Activated T-helper 2 cell treated with anti-CD3 and anti-CD28 coated beads, Interferon-gamma antibody, Interleukin-2, Interleukin-4, amounts not matched to agents 10 μg/mL and 5 μg/mL and 100 μg/mL, durations not matched to agents 14 hours and 24 hours and 36 hours (primary cell): ENCODE measurements around the gene CALHM2. TPM values are rescaled to one million over a fixed set of nuclear protein-coding genes. Genes with fewer than 3 reads are reported as not detected.
A peak's percentile ranks its signal among the peaks of the same experiment; 100 is the strongest.

Experiments
- DNase-seq: peaks from one replicate; pipeline ENCODE4 v3.0.0; 2021; ENCODE audit warnings: low spot score
- H3K27ac Mint-ChIP-seq: one replicate; pipeline ENCODE4 v1.8.0; 2021; ENCODE audit warnings: mixed read lengths
- H3K27me3 Mint-ChIP-seq: one replicate; pipeline ENCODE4 v1.8.0; 2021; ENCODE audit warnings: low read depth, mixed read lengths
- H3K36me3 Mint-ChIP-seq: one replicate; pipeline ENCODE4 v1.8.0; 2021; ENCODE audit warnings: low read depth, mixed read lengths
- H3K4me1 Mint-ChIP-seq: one replicate; pipeline ENCODE4 v1.8.0; 2021; ENCODE audit warnings: low read depth, mixed read lengths
- H3K4me3 Mint-ChIP-seq: one replicate; pipeline ENCODE4 v1.8.0; 2021; ENCODE audit warnings: low read depth, mild to moderate bottlenecking, moderate library complexity, mixed read lengths
- H3K9me3 Mint-ChIP-seq: one replicate; pipeline ENCODE4 v1.8.0; 2021; ENCODE audit warnings: mixed read lengths
- intact Hi-C: fragments of 100-400 bp; cut with micrococcal nuclease; formaldehyde crosslinking; loops from one replicate; pipeline ENCODE4 v1.15.1; 2023
- total RNA-seq: library from RNA; stranded (reverse); gene quantifications from 2 replicates; pipeline ENCODE4 v1.2.3, GENCODE V29; 2022

The CALHM2 gene
- total RNA-seq, 1 donor from 2014 or later: 21.1 TPM

GRCh38 chr10:103470761-103471653, 18.8 kb upstream of the CALHM2 start:
- peak overlapping the region; percentile 46 for H3K4me3 Mint-ChIP-seq
- peaks cover 3% of the 10 kb centered on the region for H3K36me3 Mint-ChIP-seq
- no peaks in the 10 kb centered on the region for H3K9me3 Mint-ChIP-seq
- H3K27ac Mint-ChIP-seq: peak overlapping the region; percentile 92
- no peaks in the 10 kb centered on the region for H3K27me3 Mint-ChIP-seq
- peak; percentile 76 for DNase-seq
- intact Hi-C loops: loop anchor here (1.0 kb wide), 1 partner anchor 20 kb away; no protein-coding TSS in a partner anchor
- H3K4me1 Mint-ChIP-seq: peaks cover 45% of the 10 kb centered on the region

GRCh38 chr10:103469201-103469600, 17.0 kb upstream of the CALHM2 start:
- no peaks in the 10 kb centered on the region for H3K27me3 Mint-ChIP-seq
- intact Hi-C loops: no loop called here
- H3K36me3 Mint-ChIP-seq: peaks cover 3% of the 10 kb centered on the region
- no peak for DNase-seq
- H3K4me3 Mint-ChIP-seq: no peak overlapping the region
- H3K9me3 Mint-ChIP-seq: no peaks in the 10 kb centered on the region
- H3K4me1 Mint-ChIP-seq: peaks cover 45% of the 10 kb centered on the region
- H3K27ac Mint-ChIP-seq: no peak overlapping the region

GRCh38 chr10:103467406-103467805, 15.2 kb upstream of the CALHM2 start:
- peaks cover 3% of the 10 kb centered on the region for H3K36me3 Mint-ChIP-seq
- H3K9me3 Mint-ChIP-seq: no peaks in the 10 kb centered on the region
- intact Hi-C loops: no loop called here
- no peak overlapping the region for H3K27ac Mint-ChIP-seq
- H3K27me3 Mint-ChIP-seq: peaks cover 2% of the 10 kb centered on the region
- no peak for DNase-seq
- H3K4me3 Mint-ChIP-seq: no peak overlapping the region
- peaks cover 37% of the 10 kb centered on the region for H3K4me1 Mint-ChIP-seq

- Mint-ChIP-seq H3K36me3 (peaks cover 3% of the 10 kb centered on the region), H3K9me3 (no peaks in the 10 kb centered on the region), H3K4me1 (peaks cover 31% of the 10 kb centered on the region), H3K27ac (no peak overlapping the region), H3K27me3 (peaks cover 2% of the 10 kb centered on the region), H3K4me3 (no peak overlapping the region)
- no peak for DNase-seq
- intact Hi-C loops: no loop called here
Observed at GRCh38 chr10:103466734-103467133, 14.6 kb upstream of the CALHM2 start.

- Mint-ChIP-seq H3K36me3 (peaks cover 3% of the 10 kb centered on the region), H3K27me3 (peaks cover 2% of the 10 kb centered on the region), H3K9me3 (no peaks in the 10 kb centered on the region), H3K27ac (no peak overlapping the region), H3K4me3 (no peak overlapping the region), H3K4me1 (peaks cover 24% of the 10 kb centered on the region)
- DNase-seq: no peak
- intact Hi-C loops: no loop called here
Observed at GRCh38 chr10:103465411-103466179, 13.4 kb upstream of the CALHM2 start.

GRCh38 chr10:103463499-103463898, 11.3 kb upstream of the CALHM2 start:
- intact Hi-C loops: no loop called here
- Mint-ChIP-seq H3K36me3 (no peaks in the 10 kb centered on the region), H3K4me1 (peaks cover 17% of the 10 kb centered on the region), H3K27ac (no peak overlapping the region), H3K9me3 (no peaks in the 10 kb centered on the region), H3K27me3 (peaks cover 2% of the 10 kb centered on the region), H3K4me3 (no peak overlapping the region)
- DNase-seq: no peak

- intact Hi-C loops: no loop called here
- Mint-ChIP-seq H3K27ac (no peak overlapping the region), H3K27me3 (peaks cover 2% of the 10 kb centered on the region), H3K4me3 (no peak overlapping the region), H3K9me3 (no peaks in the 10 kb centered on the region), H3K4me1 (peaks cover 11% of the 10 kb centered on the region), H3K36me3 (no peaks in the 10 kb centered on the region)
- no peak for DNase-seq
Observed at GRCh38 chr10:103459615-103460014, 7.4 kb upstream of the CALHM2 start.

- intact Hi-C loops: no loop called here
- no peak within 1 kb of the TSS for H3K4me3 Mint-ChIP-seq
- H3K9me3 Mint-ChIP-seq: no peaks in the 10 kb centered on the region
- peaks cover 12% of the 10 kb centered on the region for H3K4me1 Mint-ChIP-seq
- peak within 1 kb of the TSS; percentile 29 for H3K27ac Mint-ChIP-seq
- H3K36me3 Mint-ChIP-seq: no peaks in the 10 kb centered on the region
- DNase-seq: no peak
- peaks cover 2% of the 10 kb centered on the region for H3K27me3 Mint-ChIP-seq
Observed at GRCh38 chr10:103458720-103459119, 6.5 kb upstream of the CALHM2 start, which contains the start of gene CALHM1. CALHM1 (minus strand) TSS chr10:103458900; CDS start chr10:103458751, 149 bp downstream.

- H3K4me3 Mint-ChIP-seq: no peak overlapping the region
- peaks cover 18% of the 10 kb centered on the region for H3K4me1 Mint-ChIP-seq
- no peak overlapping the region for H3K27ac Mint-ChIP-seq
- no peak for DNase-seq
- H3K27me3 Mint-ChIP-seq: no peaks in the 10 kb centered on the region
- intact Hi-C loops: no loop called here
- no peaks in the 10 kb centered on the region for H3K36me3 Mint-ChIP-seq
- no peaks in the 10 kb centered on the region for H3K9me3 Mint-ChIP-seq
Observed at GRCh38 chr10:103457896-103458583, 5.9 kb upstream of the CALHM2 start.

- peak overlapping the region; percentile 58 for H3K27ac Mint-ChIP-seq
- H3K9me3 Mint-ChIP-seq: no peaks in the 10 kb centered on the region
- H3K4me3 Mint-ChIP-seq: no peak overlapping the region
- DNase-seq: no peak
- H3K27me3 Mint-ChIP-seq: no peaks in the 10 kb centered on the region
- intact Hi-C loops: no loop called here
- H3K36me3 Mint-ChIP-seq: no peaks in the 10 kb centered on the region
- H3K4me1 Mint-ChIP-seq: peaks cover 24% of the 10 kb centered on the region
Observed at GRCh38 chr10:103457176-103457712, 5.1 kb upstream of the CALHM2 start.

GRCh38 chr10:103456074-103456660, 4.0 kb upstream of the CALHM2 start:
- no peak overlapping the region for H3K27ac Mint-ChIP-seq
- H3K36me3 Mint-ChIP-seq: peaks cover 3% of the 10 kb centered on the region
- peaks cover 27% of the 10 kb centered on the region for H3K4me1 Mint-ChIP-seq
- H3K9me3 Mint-ChIP-seq: no peaks in the 10 kb centered on the region
- intact Hi-C loops: no loop called here
- H3K4me3 Mint-ChIP-seq: no peak overlapping the region
- H3K27me3 Mint-ChIP-seq: no peaks in the 10 kb centered on the region
- no peak for DNase-seq

- Mint-ChIP-seq H3K36me3 (peaks cover 12% of the 10 kb centered on the region), H3K4me1 (peaks cover 36% of the 10 kb centered on the region), H3K27ac (no peak overlapping the region), H3K27me3 (no peaks in the 10 kb centered on the region), H3K9me3 (no peaks in the 10 kb centered on the region), H3K4me3 (no peak overlapping the region)
- intact Hi-C loops: no loop called here
- no peak for DNase-seq
Observed at GRCh38 chr10:103455235-103455634, 3.1 kb upstream of the CALHM2 start.
